Sigmoid colon (tissue), 4 donors: Measurements from ENCODE around the gene RIPK1.
"Not testable (repeated sequence)": the region's sequence is repeated elsewhere in the genome, so short reads cannot be mapped to it uniquely, and the experiment has no call there.

Experiments used
- POLR2A ChIP-seq, 2 donors: fragments of 450-650 bp; IDR thresholded peaks; one replicate each; pipeline ENCODE4 v1.6.1; 2016; ENCODE audit warnings: antibody characterized with exemption in 2 of 2, mild to moderate bottlenecking in 2 of 2, moderate library complexity in 2 of 2
- POLR2AphosphoS5 ChIP-seq, 4 donors: sonication (generic); formaldehyde crosslinking; IDR thresholded peaks; one replicate each; pipeline ENCODE4 v1.6.1; 2017; ENCODE audit warnings: antibody characterized with exemption in 4 of 4
- TF ChIP-seq, protein P1 (sequence below), 4 experiments: fragments of 450-650 bp in 3 of 4; fragments of 200-600 bp in 1 of 4; IDR thresholded peaks; one replicate each; pipeline ENCODE4 v1.5.1; 2016 to 2019; ENCODE audit warnings: antibody characterized with exemption in 4 of 4, mild to moderate bottlenecking in 3 of 4, moderate library complexity in 2 of 4

DNA sequence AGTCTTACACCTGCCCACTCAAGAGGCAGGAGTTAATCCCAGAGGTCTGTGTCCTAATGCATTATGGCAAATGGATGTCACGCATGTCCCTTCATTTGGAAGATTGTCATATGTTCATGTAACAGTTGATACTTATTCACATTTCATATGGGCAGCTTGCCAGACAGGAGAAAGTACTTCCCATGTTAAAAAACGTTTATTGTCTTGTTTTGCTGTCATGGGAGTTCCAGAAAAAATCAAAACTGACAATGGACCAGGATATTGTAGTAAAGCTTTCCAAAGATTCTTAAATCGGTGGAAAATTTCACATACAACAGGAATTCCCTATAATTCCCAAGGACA lies 13.2 kb upstream of the RIPK1 start:
- not testable (repeated sequence) for TF ChIP-seq POLR2AphosphoS5, POLR2A (IDR thresholded peaks at IDR 0.05)
- TF ChIP-seq, protein P1, sequence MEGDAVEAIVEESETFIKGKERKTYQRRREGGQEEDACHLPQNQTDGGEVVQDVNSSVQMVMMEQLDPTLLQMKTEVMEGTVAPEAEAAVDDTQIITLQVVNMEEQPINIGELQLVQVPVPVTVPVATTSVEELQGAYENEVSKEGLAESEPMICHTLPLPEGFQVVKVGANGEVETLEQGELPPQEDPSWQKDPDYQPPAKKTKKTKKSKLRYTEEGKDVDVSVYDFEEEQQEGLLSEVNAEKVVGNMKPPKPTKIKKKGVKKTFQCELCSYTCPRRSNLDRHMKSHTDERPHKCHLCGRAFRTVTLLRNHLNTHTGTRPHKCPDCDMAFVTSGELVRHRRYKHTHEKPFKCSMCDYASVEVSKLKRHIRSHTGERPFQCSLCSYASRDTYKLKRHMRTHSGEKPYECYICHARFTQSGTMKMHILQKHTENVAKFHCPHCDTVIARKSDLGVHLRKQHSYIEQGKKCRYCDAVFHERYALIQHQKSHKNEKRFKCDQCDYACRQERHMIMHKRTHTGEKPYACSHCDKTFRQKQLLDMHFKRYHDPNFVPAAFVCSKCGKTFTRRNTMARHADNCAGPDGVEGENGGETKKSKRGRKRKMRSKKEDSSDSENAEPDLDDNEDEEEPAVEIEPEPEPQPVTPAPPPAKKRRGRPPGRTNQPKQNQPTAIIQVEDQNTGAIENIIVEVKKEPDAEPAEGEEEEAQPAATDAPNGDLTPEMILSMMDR (IDR thresholded peaks at IDR 0.05) = not testable (repeated sequence)
